Tibial nerve (tissue), 3 donors: ENCODE results near the gene ADAMTS2.

ENCODE experiments used
- POLR2A ChIP-seq, 2 donors: fragments of 450-650 bp; IDR thresholded peaks; one replicate each; pipeline ENCODE4 v1.6.1; 2017; ENCODE audit warnings: antibody characterized with exemption in 2 of 2, mild to moderate bottlenecking in 2 of 2, moderate library complexity in 2 of 2
- TF ChIP-seq, protein P1 (sequence below), 5 experiments: fragments of 200-600 bp in 3 of 5; fragments of 450-650 bp in 2 of 5; sonication (generic) in 3 of 5; IDR thresholded peaks; one replicate each; pipeline ENCODE4 v1.5.1; 2016 to 2019; ENCODE audit warnings: antibody characterized with exemption in 5 of 5, mild to moderate bottlenecking in 3 of 5, moderate library complexity in 2 of 5

DNA sequence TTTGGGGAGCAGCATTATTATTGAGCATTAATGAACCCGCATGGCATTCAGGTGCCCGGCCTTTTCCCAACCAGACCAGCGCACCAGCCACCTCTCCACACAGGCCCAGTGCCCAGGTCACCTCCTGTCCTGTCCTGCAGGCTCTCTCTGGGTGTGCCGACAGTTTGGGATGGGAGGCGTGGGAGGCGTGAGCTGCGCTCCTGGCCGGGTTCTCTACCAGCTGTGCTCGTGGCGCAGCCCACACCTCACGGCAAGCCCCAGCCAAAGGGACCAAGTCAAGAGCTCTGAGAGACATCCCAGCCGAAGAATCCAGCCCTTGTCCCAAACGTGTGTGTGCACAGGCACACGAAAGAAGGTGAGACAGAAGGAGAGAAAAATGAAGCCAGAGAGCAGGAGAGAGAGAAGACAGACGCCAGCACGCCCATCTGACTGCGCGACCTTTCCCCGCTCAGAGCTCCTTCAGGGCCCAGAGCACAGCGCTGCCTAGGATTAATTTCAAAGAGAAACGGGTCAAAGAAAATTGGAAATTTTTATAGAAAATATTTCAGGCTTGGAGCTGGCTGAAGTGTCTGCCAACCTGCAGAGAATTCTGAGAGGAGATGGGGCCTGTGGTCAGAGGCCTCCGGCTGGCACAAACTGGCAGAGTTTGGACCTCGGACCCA, 81.7 kb downstream of the ADAMTS2 start:
- TF ChIP-seq, protein P1, sequence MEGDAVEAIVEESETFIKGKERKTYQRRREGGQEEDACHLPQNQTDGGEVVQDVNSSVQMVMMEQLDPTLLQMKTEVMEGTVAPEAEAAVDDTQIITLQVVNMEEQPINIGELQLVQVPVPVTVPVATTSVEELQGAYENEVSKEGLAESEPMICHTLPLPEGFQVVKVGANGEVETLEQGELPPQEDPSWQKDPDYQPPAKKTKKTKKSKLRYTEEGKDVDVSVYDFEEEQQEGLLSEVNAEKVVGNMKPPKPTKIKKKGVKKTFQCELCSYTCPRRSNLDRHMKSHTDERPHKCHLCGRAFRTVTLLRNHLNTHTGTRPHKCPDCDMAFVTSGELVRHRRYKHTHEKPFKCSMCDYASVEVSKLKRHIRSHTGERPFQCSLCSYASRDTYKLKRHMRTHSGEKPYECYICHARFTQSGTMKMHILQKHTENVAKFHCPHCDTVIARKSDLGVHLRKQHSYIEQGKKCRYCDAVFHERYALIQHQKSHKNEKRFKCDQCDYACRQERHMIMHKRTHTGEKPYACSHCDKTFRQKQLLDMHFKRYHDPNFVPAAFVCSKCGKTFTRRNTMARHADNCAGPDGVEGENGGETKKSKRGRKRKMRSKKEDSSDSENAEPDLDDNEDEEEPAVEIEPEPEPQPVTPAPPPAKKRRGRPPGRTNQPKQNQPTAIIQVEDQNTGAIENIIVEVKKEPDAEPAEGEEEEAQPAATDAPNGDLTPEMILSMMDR (IDR thresholded peaks at IDR 0.05), result no peak
- no peak for TF ChIP-seq POLR2A (IDR thresholded peaks at IDR 0.05)
